GM23248 (cell line): ENCODE measurements around the gene CCL11. TPM values are rescaled to one million over a fixed set of nuclear protein-coding genes. Genes with fewer than 3 reads are reported as not detected.

Experiments
- DNase-seq: peaks from one replicate; pipeline ENCODE4 v3.0.0-alpha.2; 2015
- H2AFZ ChIP-seq: fragments of 200-600 bp; sonication (generic); 2 replicates; pipeline ENCODE4 v1.6.1; 2016; ENCODE audit warnings: antibody characterized with exemption
- H3F3A ChIP-seq: fragments of 200-600 bp; sonication (generic); 2 replicates; pipeline ENCODE4 v1.6.1; 2016; ENCODE audit warnings: mild to moderate bottlenecking, antibody characterized with exemption, mixed run types; ENCODE audit not compliant: insufficient read depth
- H3K27ac ChIP-seq: fragments of 200-600 bp; sonication (generic); 2 replicates; pipeline ENCODE4 v1.5.1; 2016; ENCODE audit warnings: mild to moderate bottlenecking
- H3K27me3 ChIP-seq: fragments of 200-600 bp; sonication (generic); replicated peaks from 2 replicates; pipeline ENCODE4 v1.6.1; 2016; ENCODE audit warnings: mild to moderate bottlenecking; ENCODE audit not compliant: insufficient read depth
- H3K36me3 ChIP-seq: fragments of 200-600 bp; sonication (generic); 2 replicates; pipeline ENCODE4 v1.6.1; 2016; ENCODE audit warnings: low read depth, mild to moderate bottlenecking
- H3K4me1 ChIP-seq: fragments of 200-600 bp; sonication (generic); 2 replicates; pipeline ENCODE4 v1.6.1; 2016; ENCODE audit warnings: mild to moderate bottlenecking; ENCODE audit not compliant: insufficient read depth
- H3K4me2 ChIP-seq: fragments of 200-600 bp; sonication (generic); one replicate; pipeline ENCODE4 v1.6.1; 2016; ENCODE audit warnings: mild to moderate bottlenecking; ENCODE audit not compliant: unreplicated experiment
- H3K4me3 ChIP-seq: fragments of 200-600 bp; sonication (generic); 2 replicates; pipeline ENCODE4 v1.5.1; 2016; ENCODE audit warnings: mild to moderate bottlenecking
- H3K79me2 ChIP-seq: fragments of 200-600 bp; sonication (generic); 2 replicates; pipeline ENCODE4 v1.6.1; 2016; ENCODE audit warnings: mild to moderate bottlenecking; ENCODE audit not compliant: insufficient read depth
- H3K9ac ChIP-seq: fragments of 200-600 bp; sonication (generic); 2 replicates; pipeline ENCODE4 v1.6.1; 2016; ENCODE audit warnings: mild to moderate bottlenecking
- H3K9me2 ChIP-seq: fragments of 200-600 bp; sonication (generic); 2 replicates; pipeline ENCODE4 v1.6.1; 2016; ENCODE audit warnings: mixed run types, mild to moderate bottlenecking, moderate library complexity; ENCODE audit not compliant: insufficient read depth
- H3K9me3 ChIP-seq: fragments of 200-600 bp; sonication (generic); one replicate; pipeline ENCODE4 v1.6.1; 2017; ENCODE audit warnings: low read depth
- H4K20me1 ChIP-seq: fragments of 200-600 bp; sonication (generic); 2 replicates; pipeline ENCODE4 v1.6.0; 2016; ENCODE audit not compliant: insufficient read depth
- EZH2 ChIP-seq: fragments of 200-600 bp; sonication (generic); IDR thresholded peaks from 2 replicates; pipeline ENCODE4 v1.6.1; 2018; ENCODE audit warnings: antibody characterized with exemption, mild to moderate bottlenecking; ENCODE audit not compliant: insufficient read depth, poor library complexity, severe bottlenecking
- EZH2phosphoT487 ChIP-seq: fragments of 200-600 bp; sonication (generic); IDR thresholded peaks from 2 replicates; pipeline ENCODE4 v1.6.1; 2018; ENCODE audit warnings: antibody characterized with exemption, moderate library complexity, mild to moderate bottlenecking, low read depth; ENCODE audit not compliant: insufficient read depth
- WGBS, 2 experiments: methylation state at CpG; one replicate each; pipeline ENCODE4 v1.1.6; 2015 to 2017; ENCODE audit warnings: low lambda C conversion rate in 2 of 2, low coverage in 1 of 2; ENCODE audit errors: missing lambda C conversion rate in 2 of 2; 5-methylcytosine and 5-hydroxymethylcytosine counted together
- in situ Hi-C: fragments of 300-500 bp; cut with MboI; formaldehyde crosslinking; loops from 2 replicates; pipeline ENCODE4 v1.15.0; 2020
- polyA plus RNA-seq: library from polyadenylated mRNA; unstranded; fragments of >200 nt; fragmentation: Nextera tagmentation; extraction: Ambion mirVana; gene quantifications from 2 replicates; pipeline ENCODE4 v1.2.1, GENCODE V29; 2016
- total RNA-seq: library from RNA; depleted of rRNA; stranded (reverse); fragments of >200 nt; shearing (Covaris generic); gene quantifications from 2 replicates; pipeline ENCODE4 v1.2.3, GENCODE V29; 2014

The CCL11 gene
- total and polyA plus RNA-seq, 2 experiments from 2014 or later: not detected

- no peak for TF ChIP-seq EZH2
- no peak for TF ChIP-seq EZH2phosphoT487
- H3K4me3 ChIP-seq: no peak overlapping the region
- WGBS, 2 experiments: 52 to 70% methylated on average over 1 of the region's 1 CpG
- peaks cover 62% of the 10 kb centered on the region for H3F3A ChIP-seq
- H3K9me2 ChIP-seq: no peaks in the 10 kb centered on the region
- in situ Hi-C loops: no loop called here
- no peak overlapping the region for H3K4me2 ChIP-seq
- no peaks in the 10 kb centered on the region for H4K20me1 ChIP-seq
- H3K36me3 ChIP-seq: no peaks in the 10 kb centered on the region
- DNase-seq: no peak
- H3K27me3 ChIP-seq: no peaks in the 10 kb centered on the region
- H3K9ac ChIP-seq: no peak overlapping the region
- no peak overlapping the region for H3K27ac ChIP-seq
- H3K4me1 ChIP-seq: peaks cover 38% of the 10 kb centered on the region
- no peaks in the 10 kb centered on the region for H3K79me2 ChIP-seq
- no peaks in the 10 kb centered on the region for H3K9me3 ChIP-seq
- H2AFZ ChIP-seq: no peak overlapping the region
Measured at GRCh38 chr17:34257986-34258326, 27.6 kb upstream of the CCL11 start.

DNA sequence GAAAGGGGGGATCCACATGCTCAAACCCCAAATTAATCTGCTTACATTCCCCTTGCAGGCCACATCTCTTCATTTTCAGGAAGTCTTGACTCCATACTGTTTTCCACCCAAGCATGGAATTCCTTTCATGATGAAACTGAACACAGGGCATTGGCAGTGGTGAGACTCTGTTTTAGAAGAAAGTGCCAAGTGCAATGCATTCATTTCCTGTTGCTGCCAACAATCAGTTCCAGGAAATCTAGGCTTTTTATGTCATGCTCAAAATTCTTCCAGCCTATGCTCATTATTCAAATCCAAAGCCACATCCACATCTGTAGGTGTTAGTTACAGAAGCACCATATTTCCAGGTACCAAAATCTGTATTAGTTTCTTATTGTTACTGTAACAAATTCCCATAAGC lies 26.4 kb upstream of the CCL11 start:
- H3K36me3 ChIP-seq: no peaks in the 10 kb centered on the region
- H3K27me3 ChIP-seq: no peaks in the 10 kb centered on the region
- no peaks in the 10 kb centered on the region for H4K20me1 ChIP-seq
- TF ChIP-seq EZH2phosphoT487 (no peak), EZH2 (no peak)
- H3K9ac ChIP-seq: no peak overlapping the region
- in situ Hi-C loops: no loop called here
- DNase-seq: peak; percentile 82
- H3K9me2 ChIP-seq: no peaks in the 10 kb centered on the region
- H3K4me1 ChIP-seq: peaks cover 27% of the 10 kb centered on the region
- H3K27ac ChIP-seq: peak overlapping the region; percentile 31
- H3F3A ChIP-seq: peaks cover 50% of the 10 kb centered on the region
- H3K4me2 ChIP-seq: peak overlapping the region; percentile 35
- no peak overlapping the region for H3K4me3 ChIP-seq
- H3K9me3 ChIP-seq: no peaks in the 10 kb centered on the region
- 0 out of 2 replicates have a peak overlapping the region, but pooled peaks have one; percentile 17 for H2AFZ ChIP-seq
- no peaks in the 10 kb centered on the region for H3K79me2 ChIP-seq

GRCh38 chr17:34260861-34261260 lies 24.7 kb upstream of the CCL11 start:
- WGBS, 2 experiments: 58 to 66% methylated on average over 4 of the region's 4 CpGs
- Histone ChIP-seq H3K9ac (no peak overlapping the region), H3F3A (peaks cover 36% of the 10 kb centered on the region), H3K27me3 (no peaks in the 10 kb centered on the region), H3K9me3 (no peaks in the 10 kb centered on the region), H3K4me1 (peaks cover 13% of the 10 kb centered on the region), H3K36me3 (no peaks in the 10 kb centered on the region), H4K20me1 (no peaks in the 10 kb centered on the region), H2AFZ (no peak overlapping the region), H3K4me2 (no peak overlapping the region), H3K9me2 (no peaks in the 10 kb centered on the region), H3K4me3 (no peak overlapping the region), H3K27ac (no peak overlapping the region), H3K79me2 (no peaks in the 10 kb centered on the region)
- no peak for DNase-seq
- TF ChIP-seq EZH2: no peak
- TF ChIP-seq EZH2phosphoT487: no peak
- in situ Hi-C loops: no loop called here

- no peak overlapping the region for H3K9ac ChIP-seq
- no peak overlapping the region for H2AFZ ChIP-seq
- WGBS, 2 experiments: 90 to 95% methylated on average over 5 of the region's 5 CpGs
- H3K9me3 ChIP-seq: no peaks in the 10 kb centered on the region
- no peak for DNase-seq
- H3F3A ChIP-seq: peaks cover 31% of the 10 kb centered on the region
- H3K27ac ChIP-seq: no peak overlapping the region
- no peaks in the 10 kb centered on the region for H3K9me2 ChIP-seq
- no peaks in the 10 kb centered on the region for H3K79me2 ChIP-seq
- H3K36me3 ChIP-seq: no peaks in the 10 kb centered on the region
- in situ Hi-C loops: no loop called here
- H3K4me3 ChIP-seq: no peak overlapping the region
- H3K27me3 ChIP-seq: no peaks in the 10 kb centered on the region
- TF ChIP-seq EZH2phosphoT487: no peak
- no peak for TF ChIP-seq EZH2
- peaks cover 13% of the 10 kb centered on the region for H3K4me1 ChIP-seq
- H3K4me2 ChIP-seq: no peak overlapping the region
- no peaks in the 10 kb centered on the region for H4K20me1 ChIP-seq
Measured at GRCh38 chr17:34261568-34262337, 23.8 kb upstream of the CCL11 start.
